GM12892 (cell line): ENCODE measurements around the gene FHIP1A.
"Not testable (repeated sequence)": the region's sequence is repeated elsewhere in the genome, so short reads cannot be mapped to it uniquely, and the experiment has no call there.

Source experiments
- DNase-seq: peaks from one replicate; pipeline ENCODE4 v3.0.0; 2011; ENCODE audit not compliant: insufficient read length
- FAIRE-seq: peaks from 2 replicates; lab custom pipeline; 2011; peaks lifted over from hg19 to GRCh38; lab: Jason Lieb, UNC
- POLR2A ChIP-seq: IDR thresholded peaks from 2 replicates; pipeline ENCODE4 v1.6.1; 2011; ENCODE audit warnings: low read depth, low read length, control low read depth
- POLR2AphosphoS5 ChIP-seq: IDR thresholded peaks from 2 replicates; pipeline ENCODE4 v1.6.1; 2011; ENCODE audit warnings: low read depth, low read length, control low read depth
- TAF1 ChIP-seq: IDR thresholded peaks from 2 replicates; pipeline ENCODE4 v1.6.1; 2011; ENCODE audit warnings: low read depth, mild to moderate bottlenecking, control low read depth, low read length, borderline replicate concordance

The FHIP1A gene

GRCh38 chr4:151402145-151402865 lies 6.7 kb upstream of the FHIP1A start:
- FAIRE-seq: no peak
- TF ChIP-seq POLR2AphosphoS5: no peak
- TF ChIP-seq POLR2A: no peak
- TF ChIP-seq TAF1: no peak
- DNase-seq: no peak

GRCh38 chr4:151403656-151404055 lies 5.3 kb upstream of the FHIP1A start:
- FAIRE-seq (no peak), DNase-seq (no peak)
- no peak for TF ChIP-seq POLR2AphosphoS5
- no peak for TF ChIP-seq TAF1
- TF ChIP-seq POLR2A: no peak

GRCh38 chr4:151404802-151405201 lies 4.2 kb upstream of the FHIP1A start:
- FAIRE-seq, DNase-seq: not testable (repeated sequence)

- peak; percentile 21 for FAIRE-seq
- no peak for DNase-seq
- TF ChIP-seq POLR2AphosphoS5: no peak
- no peak for TF ChIP-seq POLR2A
- TF ChIP-seq TAF1: no peak
Measured at GRCh38 chr4:151407018-151407417, 2.0 kb upstream of the FHIP1A start.

GRCh38 chr4:151407466-151408379 lies 1.3 kb upstream of the FHIP1A start:
- TF ChIP-seq POLR2A: no peak
- no peak for TF ChIP-seq TAF1
- no peak for TF ChIP-seq POLR2AphosphoS5
- DNase-seq (peak; percentile 54), FAIRE-seq (peak; percentile 82)

- TF ChIP-seq POLR2AphosphoS5 (no peak), POLR2A (no peak), TAF1 (no peak)
- FAIRE-seq (no peak), DNase-seq (peak; percentile 17)
Measured at GRCh38 chr4:151408380-151408629, 671 bp upstream of the FHIP1A start.

GRCh38 chr4:151409470-151410313 lies 716 bp downstream of the FHIP1A start:
- TF ChIP-seq POLR2A (no peak), TAF1 (no peak), POLR2AphosphoS5 (no peak)
- FAIRE-seq: no peak
- DNase-seq: no peak

- DNase-seq (no peak), FAIRE-seq (no peak)
- TF ChIP-seq POLR2A: no peak
- TF ChIP-seq TAF1: no peak
- TF ChIP-seq POLR2AphosphoS5: no peak
Measured at GRCh38 chr4:151415978-151416377, 7.0 kb downstream of the FHIP1A start.

- TF ChIP-seq TAF1 (no peak), POLR2A (no peak), POLR2AphosphoS5 (no peak)
- DNase-seq: no peak
- FAIRE-seq: peak; percentile 17
Measured at GRCh38 chr4:151417164-151417571, 8.2 kb downstream of the FHIP1A start.

- TF ChIP-seq POLR2AphosphoS5 (no peak), TAF1 (no peak), POLR2A (no peak)
- DNase-seq: no peak
- FAIRE-seq: no peak
Measured at GRCh38 chr4:151417766-151418376, 8.9 kb downstream of the FHIP1A start.

GRCh38 chr4:151418385-151418784 lies 9.4 kb downstream of the FHIP1A start:
- DNase-seq: no peak
- no peak for FAIRE-seq
- TF ChIP-seq POLR2A (no peak), POLR2AphosphoS5 (no peak), TAF1 (no peak)
